HepG2 (cell line): ENCODE measurements around the gene CEBPE. TPM values are rescaled to one million over a fixed set of nuclear protein-coding genes. Genes with fewer than 3 reads are reported as not detected.

Experiments
- ATAC-seq: fragments of 200-7000 bp; cut with Tn5 transposase; 3 replicates; pipeline ENCODE4 v1.9.1; 2020; ENCODE audit warnings: mild to moderate bottlenecking, moderate library complexity
- BruUV-seq: library from RNA; stranded (reverse); fragments of 400-500 nt; replicated peaks from 2 replicates; lab custom pipeline; 2021; lab: Mats Ljungman, UMichigan
- CTCF ChIA-PET: fragments of 300-600 bp; formaldehyde crosslinking; extraction: SDS; loops from one replicate; lab custom pipeline; 2021; ENCODE audit warnings: low total read pairs, inconsistent platforms, low intra/inter-chr PET ratio; lab: Yijun Ruan, JAX
- POLR2A ChIA-PET: fragments of 350-600 bp; sonication (Branson Sonifier 250); formaldehyde crosslinking; loops from one replicate; lab custom pipeline; 2020; ENCODE audit warnings: antibody characterized with exemption, inconsistent platforms; lab: Yijun Ruan, JAX
- DNase-seq: peaks from one replicate; pipeline ENCODE4 v3.0.0-alpha.2; 2015; ENCODE audit warnings: low spot score
- FAIRE-seq: peaks from 3 replicates; lab custom pipeline; 2011; peaks lifted over from hg19 to GRCh38; lab: Jason Lieb, UNC
- H2AFZ ChIP-seq: one replicate; pipeline ENCODE4 v1.6.1; 2011; ENCODE audit warnings: low read length, inconsistent platforms
- H3K27ac ChIP-seq: fragments of 300-600 bp; 3 replicates; pipeline ENCODE4 v1.8.0; 2011; ENCODE audit warnings: mixed run types, mild to moderate bottlenecking, mixed read lengths, low read length, inconsistent platforms; ENCODE audit not compliant: insufficient read depth; ENCODE audit errors: extremely low read length
- H3K27me3 ChIP-seq, 2 experiments: fragments of 200-600 bp in 1 of 2; 2 replicates in 1 of 2; 3 replicates in 1 of 2; pipeline versions ENCODE4 v1.6.0 to v1.8.0; 2011; ENCODE audit warnings: low read length in 2 of 2, mild to moderate bottlenecking in 2 of 2, moderate library complexity in 2 of 2, inconsistent platforms in 1 of 2; ENCODE audit not compliant: insufficient read depth in 2 of 2, control insufficient read depth in 1 of 2
- H3K36me3 ChIP-seq, 2 experiments: fragments of 200-600 bp in 1 of 2; replicated peaks in 1 of 2; 2 replicates in 1 of 2; 3 replicates in 1 of 2; pipeline versions ENCODE4 v1.5.1 to v1.8.0; 2011; ENCODE audit warnings: low read length in 2 of 2, inconsistent platforms in 1 of 2; ENCODE audit not compliant: insufficient read depth in 2 of 2, control insufficient read depth in 1 of 2
- H3K4me1 ChIP-seq: 2 replicates; pipeline ENCODE4 v1.5.1; 2012; ENCODE audit warnings: low read length, inconsistent platforms; ENCODE audit not compliant: insufficient read depth
- H3K4me2 ChIP-seq: 2 replicates; pipeline ENCODE4 v1.6.0; 2011; ENCODE audit warnings: low read depth, low read length, inconsistent platforms
- H3K4me3 ChIP-seq, 3 experiments: fragments of 200-600 bp in 1 of 3; sonication (generic), shearing (Covaris generic) in 1 of 3; replicated peaks in 1 of 3; 2 replicates each; pipeline ENCODE4 v1.5.1; 2011 to 2016; ENCODE audit warnings: low read length in 3 of 3, inconsistent platforms in 2 of 3, low read depth in 2 of 3, mild to moderate bottlenecking in 2 of 3, control low read depth in 1 of 3, mixed read lengths in 1 of 3; ENCODE audit not compliant: insufficient read depth in 1 of 3
- H3K79me2 ChIP-seq: one replicate; pipeline ENCODE4 v1.6.1; 2011; ENCODE audit warnings: low read length, inconsistent platforms; ENCODE audit not compliant: insufficient read depth
- H3K9ac ChIP-seq: 2 replicates; pipeline ENCODE4 v1.6.0; 2011; ENCODE audit warnings: mild to moderate bottlenecking, low read depth, low read length, inconsistent platforms; ENCODE audit not compliant: insufficient read depth
- H3K9me3 ChIP-seq: 2 replicates; pipeline ENCODE4 v1.5.1; 2012; ENCODE audit warnings: mild to moderate bottlenecking, low read length
- H4K20me1 ChIP-seq: 2 replicates; pipeline ENCODE4 v1.6.0; 2011; ENCODE audit warnings: inconsistent platforms, mild to moderate bottlenecking, low read length, moderate library complexity; ENCODE audit not compliant: insufficient read depth
- ATF4 ChIP-seq, 2 experiments: fragments of 450-650 bp in 1 of 2; sonication (generic) in 1 of 2; formaldehyde crosslinking; IDR thresholded peaks; 2 replicates each; pipeline versions ENCODE4 v1.5.0 to v1.8.0; 2020 to 2022; ENCODE audit warnings: mild to moderate bottlenecking in 1 of 2, missing genetic modification reagents in 1 of 2
- MTA1 ChIP-seq: sonication (generic); formaldehyde crosslinking; IDR thresholded peaks from 2 replicates; pipeline ENCODE4 v1.4.0; 2020; ENCODE audit warnings: missing genetic modification reagents, mild to moderate bottlenecking, borderline replicate concordance
- ZNF318 ChIP-seq: sonication (generic); formaldehyde crosslinking; IDR thresholded peaks from 2 replicates; pipeline ENCODE4 v1.4.0; 2020; ENCODE audit warnings: mild to moderate bottlenecking, missing genetic modification reagents
- ZNF646 ChIP-seq: sonication (generic); formaldehyde crosslinking; IDR thresholded peaks from 2 replicates; pipeline ENCODE4 v1.9.0; 2021; ENCODE audit warnings: mild to moderate bottlenecking, missing genetic modification reagents
- WGBS: methylation state at CpG from one replicate; pipeline ENCODE4 v1.1.6; 2017; ENCODE audit warnings: low lambda C conversion rate; 5-methylcytosine and 5-hydroxymethylcytosine counted together
- in situ Hi-C: cut with HindIII; loops from 2 replicates; pipeline ENCODE4 v1.10.0; 2017; ENCODE audit warnings: low pct_unique_long_range_greater_than_20kb; ENCODE audit not compliant: extremely low pct_ligation_motif_present
- intact Hi-C: fragments of 100-400 bp; cut with micrococcal nuclease; formaldehyde crosslinking; loops from one replicate; pipeline ENCODE4 v1.10.0; 2022; ENCODE audit not compliant: unreplicated experiment
- polyA plus RNA-seq, 8 experiments: library from polyadenylated mRNA; depleted of rRNA in 3 of 8; stranded (reverse) in 7 of 8; unstranded in 1 of 8; fragments of >200 nt; fragmentation: Illumina TruSeq in 4 of 8; extraction: Trizol in 4 of 8; gene quantifications; 2 replicates each; pipeline versions ENCODE4 v1.2.1 to v1.2.3, GENCODE V29; 2011 to 2016; ENCODE audit warnings: low read depth in 4 of 8, missing spikeins in 1 of 8, mixed read lengths in 1 of 8; ENCODE audit not compliant: insufficient read depth in 1 of 8
- total RNA-seq, 5 experiments: library from RNA; depleted of rRNA; stranded (reverse); fragments of >200 nt; fragmentation: Illumina TruSeq; extraction: Trizol; gene quantifications; 2 replicates each; pipeline ENCODE4 v1.2.3, GENCODE V29; 2016; ENCODE audit warnings: low read depth in 1 of 5

CEBPE gene
- total and polyA plus RNA-seq, 2 of the 13 experiments (the other 11 are each of a cell fraction or from before 2014, with no cell fraction given): 0.09 to 0.11 TPM

GRCh38 chr14:23117371-23118020, 1.6 kb downstream of the CEBPE start:
- Histone ChIP-seq H3K27ac (no peak overlapping the region), H3K36me3 (no peaks in the 10 kb centered on the region), H3K27me3 (peaks cover 50 to 94% of the 10 kb centered on the region in 2 experiments), H3K79me2 (no peaks in the 10 kb centered on the region), H3K4me2 (no peak overlapping the region), H3K9me3 (no peaks in the 10 kb centered on the region), H2AFZ (no peak overlapping the region), H3K4me3 (no peak overlapping the region), H3K9ac (no peak overlapping the region), H4K20me1 (no peaks in the 10 kb centered on the region), H3K4me1 (peaks cover 47% of the 10 kb centered on the region)
- intact Hi-C loops: no loop called here
- no peak for FAIRE-seq
- in situ Hi-C loops: no loop called here
- DNase-seq: no peak
- WGBS: 56% methylated on average over 32 of the region's 32 CpGs
- no TSS peak for BruUV-seq
- POLR2A ChIA-PET: interaction anchor here (0.6 kb wide), 1 partner anchor 22 kb away, joined by 3 read pairs; the partner anchor contains the start of genes ACIN1 and C14orf119
- no peak for ATAC-seq
- CTCF ChIA-PET: interaction anchor here (9.6 kb wide), 1 partner anchor 68 kb away, joined by 493 read pairs; the partner anchor contains the start of gene SLC7A8
- TF ChIP-seq MTA1: 0 out of 2 replicates have a peak, but pooled peaks have one; percentile 23
- 0 out of 2 replicates have a peak, but pooled peaks have one; percentile 19 for TF ChIP-seq ZNF646 (CRISPR knock-in tag)
- TF ChIP-seq ATF4 (CRISPR knock-in tag; IDR thresholded peaks at IDR 0.05): no peak
- TF ChIP-seq ZNF318 (CRISPR knock-in tag): 0 out of 2 replicates have a peak, but pooled peaks have one; percentile 51
